CD4-positive, alpha-beta T cell treated with Interleukin-17A for 1 hour (primary cell): ENCODE data around the gene GJC1.
"Not testable (repeated sequence)": the region's sequence is repeated elsewhere in the genome, so short reads cannot be mapped to it uniquely, and the experiment has no call there.

ENCODE experiments used
- DNase-seq: peaks from one replicate; pipeline ENCODE4 v3.0.0-alpha.2; 2020

GJC1 gene

GRCh38 chr17:44842748-44843147, 12.7 kb upstream of the GJC1 start:
- no peak for DNase-seq

GRCh38 chr17:44840936-44841335, 10.8 kb upstream of the GJC1 start:
- DNase-seq, result no peak

- DNase-seq, result no peak
These were observed 10.2 kb upstream of the GJC1 start for GRCh38 chr17:44840274-44840673.

GRCh38 chr17:44837196-44837595, 7.1 kb upstream of the GJC1 start:
- DNase-seq, result no peak

- no peak for DNase-seq
These were observed 2.7 kb upstream of the GJC1 start for GRCh38 chr17:44832805-44833204.

GRCh38 chr17:44831371-44831770, 1.3 kb upstream of the GJC1 start:
- no peak for DNase-seq

GRCh38 chr17:44830359-44831288, 537 bp upstream of the GJC1 start:
- DNase-seq, result no peak

GRCh38 chr17:44828919-44829522, 1.1 kb downstream of the GJC1 start:
- DNase-seq, result peak; percentile 25

GRCh38 chr17:44827863-44828262, 2.2 kb downstream of the GJC1 start:
- DNase-seq, result no peak

- no peak for DNase-seq
These were observed 3.8 kb downstream of the GJC1 start for GRCh38 chr17:44826123-44826790.

- DNase-seq, result not testable (repeated sequence)
These were observed 4.9 kb downstream of the GJC1 start for GRCh38 chr17:44825236-44825635.

GRCh38 chr17:44820631-44821212, 9.4 kb downstream of the GJC1 start:
- no peak for DNase-seq

- not testable (repeated sequence) for DNase-seq
These were observed 11.6 kb downstream of the GJC1 start for GRCh38 chr17:44818508-44818907.

- no peak for DNase-seq
These were observed 17.8 kb downstream of the GJC1 start for GRCh38 chr17:44812263-44812662.

GRCh38 chr17:44808656-44809388, 21.3 kb downstream of the GJC1 start:
- DNase-seq, result not testable (repeated sequence)

GRCh38 chr17:44808156-44808555, 21.9 kb downstream of the GJC1 start:
- DNase-seq, result no peak

GRCh38 chr17:44807817-44808155, 22.3 kb downstream of the GJC1 start:
- no peak for DNase-seq

GRCh38 chr17:44807093-44807816, 22.8 kb downstream of the GJC1 start:
- DNase-seq, result no peak

- DNase-seq, result no peak
These were observed 25.6 kb downstream of the GJC1 start for GRCh38 chr17:44804302-44805089.

- DNase-seq, result no peak
These were observed 28.2 kb downstream of the GJC1 start for GRCh38 chr17:44801880-44802279.

GRCh38 chr17:44798356-44798755, 31.7 kb downstream of the GJC1 start:
- DNase-seq, result no peak
